ENCODE measurements around the gene ZNF184. TPM values are rescaled to one million over a fixed set of nuclear protein-coding genes. Genes with fewer than 3 reads are reported as not detected.

The ZNF184 gene
- total and polyA plus RNA-seq, 9 of the 15 experiments (the other 6 are each of a cell fraction or from before 2014, with no cell fraction given), result 7.6 to 22.2 (median 12.8) TPM

- in situ Hi-C loops (cut with MboI), result no loop called here
- Histone ChIP-seq H3K4me2 (ENCODE audit: insufficient read depth, low read length) (peak overlapping the region; percentile 90), H3K36me3 (ENCODE audit: control insufficient read depth, insufficient read depth, low read length) (no peaks in the 10 kb centered on the region), H3K4me1 (replicated peaks in 1 of 2; ENCODE audit: control insufficient read depth in 2 of 2, insufficient read depth in 2 of 2, low read length in 2 of 2) (peaks cover 3 to 8% of the 10 kb centered on the region in 2 experiments; a peak in 2 of 5 replicates), H3K4me3 (peak overlapping the region; percentile 58), H3K27me3 (ENCODE audit: control insufficient read depth in 2 of 2, insufficient read depth in 2 of 2, low read length in 2 of 2) (no peaks in the 10 kb centered on the region), H3K9me1 (ENCODE audit: control insufficient read depth, insufficient read depth, low read length) (no peaks in the 10 kb centered on the region), H3K9me3 (replicated peaks; ENCODE audit: control insufficient read depth, insufficient read depth, low read depth, low read length) (no peaks in the 10 kb centered on the region), H3K9ac (ENCODE audit: insufficient read depth in 1 of 2, low read depth in 2 of 2, low read length in 2 of 2) (peak overlapping the region; percentile 82 to 93), H4K20me1 (replicated peaks; ENCODE audit: control insufficient read depth, insufficient read depth, low read length) (no peaks in the 10 kb centered on the region), H3K27ac (ENCODE audit: extremely low read depth, low read depth, low read length) (peak overlapping the region; percentile 64), H3K79me2 (ENCODE audit: control insufficient read depth, insufficient read depth, low read length) (no peaks in the 10 kb centered on the region), H2AFZ (ENCODE audit: low read depth, low read length) (peak overlapping the region; percentile 86)
- ChIA-PET CTCF (ENCODE audit: low intra/inter-chr PET ratio) (no interaction called here), POLR2A (interaction anchor here (0.6 to 2.0 kb wide), 15 partner anchors 10 to 348 kb away, joined by 3 to 8 read pairs (median 4); partner anchors contain the start of gene ZNF184)
- 9% methylated on average over 34 of the region's 34 CpGs for WGBS (ENCODE audit: insufficient coverage, low coverage, missing lambda C conversion rate)
- ATAC-seq, result peak; percentile 91
- peak; percentile 91 for FAIRE-seq
- peak; percentile 68 to 94 (median 80) for DNase-seq (ENCODE audit: extremely low read depth in 1 of 4, low spot score in 3 of 4)
- BruUV-seq (replicated peaks), result TSS peak; percentile 100
- intact Hi-C loops (cut with micrococcal nuclease), result no loop called here
- no peak for TF ChIP-seq ZBTB34 (CRISPR knock-in tag; IDR thresholded peaks at IDR 0.05)
- no peak for TF ChIP-seq IRF9 (tag; IDR thresholded peaks at IDR 0.05)
- TF ChIP-seq PBX2 (CRISPR knock-in tag; IDR thresholded peaks at IDR 0.05; ENCODE audit: low read depth), result no peak
- peak; percentile 94 for TF ChIP-seq PBX2 (tag; conservative IDR thresholded peaks at IDR 0.05; ENCODE audit: low read depth)
- TF ChIP-seq ZNF561 (CRISPR knock-in tag; conservative IDR thresholded peaks at IDR 0.05), result no peak
- peak in 1 of 2 experiments; percentile 95; a peak in 2 of 4 replicates for TF ChIP-seq SRF (CRISPR knock-in tag; IDR thresholded peaks at IDR 0.05)
- TF ChIP-seq MAZ (CRISPR knock-in tag; conservative IDR thresholded peaks at IDR 0.05 in 1 of 2, IDR thresholded peaks at IDR 0.05 in 1 of 2), result peak in 1 of 2 experiments; percentile 84; a peak in 2 of 4 replicates
- peak; percentile 31 to 62; a peak in 2 of 4 replicates for TF ChIP-seq KDM1A (IDR thresholded peaks at IDR 0.05)
- TF ChIP-seq SAP30 (IDR thresholded peaks at IDR 0.05; ENCODE audit: borderline replicate concordance, insufficient read depth, low read depth, low read length, poor library complexity, severe bottlenecking), result no peak
- no peak for TF ChIP-seq ZNF224 (CRISPR knock-in tag; IDR thresholded peaks at IDR 0.05)
- peak; percentile 91 for TF ChIP-seq CHAMP1 (IDR thresholded peaks at IDR 0.05)
- no peak for TF ChIP-seq SAFB2 (IDR thresholded peaks at IDR 0.05; ENCODE audit: borderline replicate concordance, low read depth, low read length, severe bottlenecking)
Measured at GRCh38 chr6:27495386-27496135, 22.7 kb upstream of the ZNF184 start.

Measured in K562 (cell line).